M059J (cell line): Measurements from ENCODE around the gene SELENOK. TPM values are rescaled to one million over a fixed set of nuclear protein-coding genes. Genes with fewer than 3 reads are reported as not detected.

ENCODE experiments used
- DNase-seq: peaks from one replicate; pipeline ENCODE4 v3.0.0-alpha.2; 2012; ENCODE audit warnings: low read depth
- total RNA-seq: library from RNA; depleted of rRNA; stranded (reverse); fragments of >200 nt; shearing (Covaris generic); gene quantifications from 2 replicates; pipeline ENCODE4 v1.2.3, GENCODE V29; 2014; rRNA removed

SELENOK gene
- total RNA-seq, 1 experiment from 2014 or later = 67.0 TPM

DNA sequence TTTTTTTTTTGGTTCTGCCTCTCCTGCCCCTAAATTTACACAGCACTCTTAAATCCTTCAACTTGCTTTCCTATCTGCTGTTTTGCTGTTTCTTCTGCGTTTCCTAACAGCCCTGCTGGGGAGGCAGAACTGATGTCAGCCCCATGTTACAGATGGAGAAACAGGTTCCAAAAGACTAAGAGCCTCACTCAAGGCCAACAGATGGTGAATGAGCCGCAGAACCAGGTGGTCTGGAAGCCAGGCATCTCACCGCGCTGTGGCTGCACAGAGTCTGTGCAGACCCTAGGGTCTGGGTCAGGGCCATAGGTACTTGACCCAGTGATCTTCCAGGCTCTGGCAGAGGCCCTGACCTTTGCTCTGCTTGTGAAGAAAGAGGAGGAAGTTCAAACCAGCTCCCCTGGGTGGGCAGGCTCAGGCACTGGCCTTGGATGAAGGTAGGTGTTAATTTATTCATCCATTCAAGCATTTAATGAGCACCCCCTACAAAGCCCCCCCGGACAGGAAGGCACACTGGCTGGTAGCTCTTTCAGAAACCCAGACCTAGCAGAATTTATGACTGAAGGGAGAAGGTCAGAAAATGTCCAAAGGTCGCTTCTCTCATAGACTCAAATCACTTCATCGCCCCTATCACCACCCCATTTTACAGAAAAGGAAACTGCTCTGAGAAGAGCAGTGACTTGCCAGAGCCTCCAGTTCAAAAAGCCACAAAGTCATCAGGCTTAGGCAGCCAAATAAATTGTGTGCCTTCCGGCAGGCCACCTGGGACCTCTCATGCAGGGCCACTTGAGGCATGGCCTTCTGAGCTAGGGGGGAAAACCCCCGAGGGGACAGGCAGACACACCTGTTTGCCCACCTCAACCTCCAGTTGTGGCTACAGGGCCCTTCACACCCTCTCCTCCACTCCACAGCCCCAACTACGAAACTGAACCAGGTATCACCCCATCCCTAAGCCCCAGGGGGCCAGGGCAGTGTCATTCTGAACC, 48.2 kb downstream of the SELENOK start:
- no peak for DNase-seq

DNA sequence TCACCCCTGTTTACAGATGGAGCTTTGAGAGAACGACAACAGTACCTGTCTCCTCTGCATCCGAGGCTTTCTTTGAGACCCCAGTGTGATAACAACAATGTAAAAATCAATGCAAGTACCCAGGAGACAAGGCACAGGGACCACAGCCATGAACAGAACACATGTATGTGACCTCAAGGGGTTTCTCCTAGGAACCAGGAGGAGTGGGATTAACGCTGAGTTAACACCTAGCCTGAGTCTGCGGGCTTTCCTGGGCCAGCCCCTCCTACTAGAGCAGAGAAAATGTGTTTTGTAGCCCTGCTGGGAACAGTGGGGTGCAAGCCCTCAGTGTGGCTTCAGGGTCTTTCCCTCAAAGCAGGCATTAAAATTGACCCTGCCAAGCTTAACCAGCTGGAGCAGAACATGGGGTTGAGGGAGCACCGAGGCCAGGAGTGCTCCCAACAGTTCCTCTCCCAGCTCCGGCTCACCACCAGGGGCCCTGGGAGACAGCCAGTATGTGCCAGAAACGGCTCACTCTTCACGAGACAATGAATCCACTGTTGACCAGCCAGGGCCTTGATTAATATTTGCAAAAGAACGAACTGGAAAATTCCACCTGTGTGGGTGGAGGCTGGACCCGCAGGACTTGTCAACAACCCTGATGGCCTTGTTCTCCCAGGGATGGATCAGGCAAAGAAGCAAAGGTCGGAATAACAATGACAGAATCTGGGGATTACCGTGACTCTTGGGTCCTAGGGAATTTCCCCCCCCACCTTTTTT, 49.0 kb downstream of the SELENOK start:
- DNase-seq = peak; percentile 12

DNA sequence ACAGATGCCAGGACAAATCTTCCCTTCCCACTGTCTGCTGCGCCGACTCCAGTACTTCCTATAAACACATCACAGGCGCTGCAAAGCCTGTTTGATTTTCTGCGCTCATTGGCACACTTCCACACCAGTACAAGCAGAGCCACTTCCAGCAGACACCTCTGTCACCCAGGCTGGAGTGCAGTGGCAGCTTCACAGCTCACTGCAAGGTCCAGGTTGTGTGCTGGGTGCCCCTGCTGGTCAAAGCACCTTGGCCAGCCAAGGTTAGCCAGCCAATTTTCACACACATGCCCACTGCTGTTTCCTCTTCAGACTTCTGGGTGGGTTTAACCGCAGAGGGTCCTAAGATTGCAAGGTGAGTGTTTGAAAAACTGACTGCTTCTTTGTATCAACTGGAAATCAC, 50.4 kb downstream of the SELENOK start:
- DNase-seq = no peak

DNA sequence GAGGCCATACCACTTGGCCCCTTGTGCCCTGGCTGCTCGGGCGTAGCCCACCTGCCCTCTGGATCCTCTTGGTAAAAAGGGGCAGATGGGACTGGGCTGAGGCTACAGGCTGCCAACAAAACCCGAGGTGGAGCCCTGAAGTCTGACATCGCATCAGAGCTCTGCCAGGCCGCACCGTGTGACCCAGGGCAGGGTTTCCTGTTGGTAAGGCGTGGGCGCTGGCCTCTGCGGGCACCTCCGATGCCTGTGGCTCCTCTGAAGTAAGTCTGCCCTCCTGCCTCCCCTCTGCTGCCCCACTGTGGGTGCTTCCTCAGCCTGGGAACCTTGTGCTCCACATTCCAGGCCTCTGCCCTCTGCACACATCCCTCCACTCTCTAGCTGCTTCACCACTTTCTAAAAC, 54.3 kb downstream of the SELENOK start:
- no peak for DNase-seq

DNA sequence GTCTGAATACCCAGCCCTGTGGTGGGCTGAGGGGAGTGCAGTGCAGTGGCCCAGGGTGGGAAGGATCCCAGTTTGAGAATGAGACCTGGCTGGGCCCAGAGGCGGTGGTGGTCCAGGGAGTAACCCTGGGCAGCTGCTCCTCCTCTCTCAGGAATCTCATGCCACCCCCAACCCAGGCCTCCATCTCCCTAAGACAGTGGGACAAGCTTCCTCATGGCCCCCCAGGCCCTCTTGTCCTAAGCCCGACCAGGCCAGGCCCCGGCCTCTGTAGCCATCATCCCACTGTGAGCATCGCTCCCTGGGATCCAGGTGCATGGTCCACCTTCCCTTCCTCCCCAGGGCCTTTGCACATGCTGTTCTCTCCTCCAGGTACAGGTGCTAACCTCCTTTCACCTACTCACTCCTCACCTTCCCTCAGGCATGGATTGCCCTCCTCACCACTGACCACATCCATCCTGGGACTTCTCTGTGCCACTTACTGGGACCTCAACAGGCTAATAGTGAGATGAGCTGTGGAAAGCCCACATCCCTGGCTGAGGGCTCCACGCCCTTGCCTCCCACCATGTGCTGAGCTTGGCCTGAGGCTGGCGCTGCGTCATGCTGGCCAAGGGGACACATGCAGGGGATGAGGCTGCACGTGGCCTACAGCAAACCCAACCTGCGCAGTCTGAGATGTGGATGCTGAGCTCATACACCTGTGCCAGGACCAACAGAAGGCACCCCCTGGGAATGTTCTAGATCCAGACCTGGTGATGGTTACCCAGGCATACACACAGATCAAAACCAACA, 55.4 kb downstream of the SELENOK start:
- DNase-seq = no peak

DNA sequence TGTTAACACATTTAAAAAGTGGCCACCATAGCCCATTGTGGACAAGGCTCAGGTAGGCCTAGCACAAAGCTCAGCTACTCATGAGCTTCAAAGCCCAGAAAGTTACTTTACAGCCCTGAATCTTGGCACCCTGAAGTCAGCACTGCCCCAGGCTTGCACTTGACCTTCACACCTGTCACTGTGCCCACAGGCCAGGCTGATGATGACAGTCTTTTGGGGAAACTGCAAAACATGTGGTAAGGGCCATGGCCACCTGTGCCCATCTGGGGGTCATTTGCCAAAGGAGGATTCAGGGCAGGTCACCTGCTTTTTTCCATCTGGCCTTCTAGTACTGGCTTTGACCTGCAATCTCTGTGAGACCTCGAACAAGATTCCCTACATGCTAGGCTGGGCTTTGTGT, 56.4 kb downstream of the SELENOK start:
- no peak for DNase-seq

DNA sequence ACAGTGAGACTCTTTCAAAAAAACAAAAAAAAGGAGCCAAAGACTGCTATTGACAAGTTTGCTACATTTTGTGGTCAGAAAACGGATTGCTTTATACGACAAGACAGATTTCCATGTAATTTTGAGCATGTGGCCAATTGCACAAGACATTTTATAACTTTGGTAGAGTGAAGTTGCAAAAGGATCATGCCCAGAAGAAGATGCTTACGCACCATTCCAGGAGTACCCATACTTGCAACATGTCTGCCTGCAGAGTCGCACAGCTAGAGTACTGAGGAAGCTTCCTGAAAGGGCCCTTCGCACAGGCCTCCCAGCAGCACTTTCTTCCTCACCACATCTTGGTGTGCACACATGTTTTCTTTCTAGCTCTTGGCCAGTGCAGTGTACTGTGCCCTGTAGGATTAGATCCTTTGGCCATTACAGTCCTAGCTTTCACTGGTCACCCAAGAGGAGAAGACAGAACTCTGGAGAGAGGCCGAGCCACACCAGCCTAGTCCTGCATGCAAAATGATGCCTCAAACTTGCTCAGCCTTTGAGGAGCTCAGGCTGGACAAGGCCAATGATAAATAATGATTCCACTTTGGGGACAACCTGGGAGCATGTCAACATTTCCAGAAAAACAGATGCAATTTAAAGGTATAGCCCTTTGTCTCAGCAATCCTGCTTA, 57.1 kb downstream of the SELENOK start:
- DNase-seq = no peak

Other genes starting within 250 kb of the SELENOK start
- 0.07 and 0.17 TPM in 2 replicates for gene CHDH, start 45.4 kb downstream of the SELENOK start, total RNA-seq
- 0.25 TPM in 1 of 2 replicates, not detected in the other for gene IL17RB, start 45.3 kb downstream of the SELENOK start, total RNA-seq
- gene ACTR8, start 9.7 kb downstream of the SELENOK start, total RNA-seq = 14.3 and 16.0 TPM in 2 replicates
- 0.91 TPM in 2 replicates for gene CACNA2D3, start 230.7 kb upstream of the SELENOK start, total RNA-seq